Measurements from ENCODE around the gene DOCK6. TPM values are rescaled to one million over a fixed set of nuclear protein-coding genes. Genes with fewer than 3 reads are reported as not detected.
"Not testable (repeated sequence)": the region's sequence is repeated elsewhere in the genome, so short reads cannot be mapped to it uniquely, and the experiment has no call there.

DOCK6 gene
- total RNA-seq, 1 experiment from 2014 or later = 3.2 TPM

DNA sequence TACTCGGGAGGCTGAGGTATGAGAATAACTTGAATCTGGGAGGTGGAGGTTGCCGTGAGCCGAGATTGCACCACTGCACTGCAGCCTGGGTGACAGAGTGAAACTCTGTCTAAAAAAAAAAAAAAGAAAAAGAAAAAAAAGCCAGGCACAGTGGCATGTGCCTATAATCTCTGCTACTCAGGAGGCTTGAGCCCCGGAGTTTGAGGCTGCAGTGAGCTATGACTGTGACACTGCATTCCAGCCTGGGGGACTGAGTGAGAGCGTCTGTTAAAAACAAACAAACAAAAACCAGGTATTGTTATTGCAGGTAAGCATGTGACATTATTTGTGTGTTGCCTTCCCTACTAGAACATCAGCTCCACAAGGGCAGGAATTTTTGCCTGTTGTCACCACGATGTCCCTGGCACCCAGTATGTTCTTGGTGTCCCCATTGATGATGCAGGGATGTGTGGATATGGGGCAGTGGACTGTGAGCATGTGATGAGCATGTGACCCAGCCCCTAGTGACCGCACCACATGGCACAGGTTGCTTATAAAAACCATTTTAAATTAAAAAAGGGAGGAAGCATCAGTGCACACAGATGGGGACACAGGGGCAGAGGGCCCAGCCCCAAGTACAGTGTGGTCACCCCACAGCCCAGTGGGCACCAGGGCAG is 63.4 kb downstream of the DOCK6 start:
- DNase-seq (ENCODE audit: low read depth) = no peak

DNA sequence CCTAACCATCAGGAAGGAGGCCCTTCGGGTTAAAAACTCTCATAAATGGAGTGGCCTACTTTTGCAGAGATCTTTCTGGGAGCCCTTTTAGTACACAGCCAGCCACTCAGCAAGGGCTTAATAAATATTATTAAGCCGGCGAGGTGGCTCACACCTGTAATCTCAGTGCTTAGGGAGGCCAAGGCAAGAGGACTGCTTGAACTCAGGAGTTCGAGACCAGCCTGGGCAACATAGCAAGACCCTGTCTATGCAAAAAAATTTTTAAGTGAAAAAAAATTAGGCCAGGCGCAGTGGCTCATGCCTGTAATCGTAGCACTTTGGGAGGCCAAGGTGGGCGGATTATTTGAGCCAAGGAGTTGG is 64.2 kb downstream of the DOCK6 start:
- no peak for DNase-seq (ENCODE audit: low read depth)

DNA sequence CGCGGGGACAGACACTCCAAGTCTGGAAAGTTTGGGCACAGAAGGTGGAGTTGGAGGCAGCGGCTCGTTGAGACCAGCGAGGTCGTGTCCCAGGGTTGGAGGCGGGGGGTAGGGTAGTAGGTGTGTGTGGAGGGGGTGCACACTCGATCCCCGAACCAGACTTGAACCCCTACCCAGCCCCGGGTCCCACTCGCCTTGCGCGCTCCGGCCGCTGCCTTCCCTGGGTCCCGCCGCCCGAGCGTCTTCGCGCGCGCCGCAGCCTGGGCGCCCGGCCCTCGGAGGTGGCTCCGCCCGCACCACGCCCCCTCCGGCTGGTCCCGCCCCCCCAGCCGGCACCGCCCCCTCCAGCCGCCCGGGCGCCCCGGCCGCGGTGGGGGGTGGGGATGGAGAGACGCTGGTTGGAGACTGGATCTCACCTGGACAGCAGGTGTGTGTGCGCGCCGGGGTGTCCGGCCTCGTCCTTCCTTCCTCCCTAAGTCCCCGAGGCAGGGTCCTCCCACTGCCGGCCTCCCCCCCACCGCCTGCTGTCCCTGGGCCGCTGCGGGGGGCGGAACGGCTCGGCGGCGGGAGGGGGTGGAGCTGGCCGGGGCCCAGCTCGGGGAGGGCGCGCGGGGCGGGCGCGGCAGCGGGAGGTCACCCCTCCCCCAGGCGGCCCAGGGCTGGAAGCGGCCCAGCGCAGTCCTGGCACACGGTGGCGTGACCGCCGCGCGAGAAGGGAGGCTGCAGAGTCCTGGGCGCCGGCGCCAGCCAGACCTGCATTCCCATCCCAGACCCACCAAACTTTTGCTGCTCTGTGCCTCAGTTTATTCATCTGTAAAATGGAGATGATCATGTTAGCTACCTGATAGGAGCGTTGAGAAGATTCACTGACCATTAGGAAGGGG is 64.8 kb downstream of the DOCK6 start, which contains the start of gene KANK2:
Gene KANK2, minus strand, starts transcription at position 255 of the 884 bp plus-strand sequence. CDS start 3,034 bp downstream, outside the sequence.
- peak; percentile 80 for DNase-seq (ENCODE audit: low read depth)

DNA sequence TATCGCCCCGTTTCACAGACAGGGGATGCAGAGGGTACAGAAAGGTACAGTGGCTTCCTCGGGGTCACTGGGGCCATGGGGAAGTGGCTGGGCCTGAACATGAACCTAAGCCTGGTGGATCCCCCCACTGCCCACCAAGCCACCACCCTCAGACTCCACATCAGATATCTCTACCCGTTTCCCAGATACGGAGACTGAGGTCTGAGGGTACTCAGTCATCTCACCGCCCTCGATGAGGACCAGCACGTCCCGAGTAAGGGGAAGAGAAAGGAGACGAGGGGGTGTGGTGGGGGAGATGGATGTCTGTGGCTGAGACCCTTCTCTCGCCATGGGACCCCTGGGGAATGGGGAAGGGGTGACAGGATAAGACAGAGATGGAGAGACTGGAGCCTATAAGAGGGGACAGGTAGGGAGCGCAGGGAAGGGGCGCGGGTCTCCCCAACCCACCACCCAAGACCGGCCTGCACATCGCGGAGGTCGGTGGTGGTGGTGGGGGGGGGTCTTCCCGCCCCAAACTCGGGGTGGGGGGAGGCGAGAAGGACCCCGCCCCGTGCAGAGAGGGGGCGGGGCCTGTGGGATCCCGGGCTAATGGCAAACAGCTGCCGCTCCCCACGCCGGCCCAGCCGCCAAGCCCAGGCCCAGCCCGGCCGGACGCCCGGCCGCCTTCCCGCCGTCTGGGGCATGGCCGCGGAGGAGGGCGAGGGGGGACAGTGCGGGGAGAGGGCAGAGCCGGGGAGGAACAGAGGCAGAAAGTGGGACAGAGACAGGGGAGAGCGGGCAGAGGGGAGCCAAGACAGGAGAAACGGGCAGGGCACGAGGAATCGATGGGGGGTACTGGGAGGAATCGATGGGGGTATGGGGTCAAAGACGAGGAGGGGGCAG is 65.7 kb downstream of the DOCK6 start:
- peak; percentile 52 for DNase-seq (ENCODE audit: low read depth)

DNA sequence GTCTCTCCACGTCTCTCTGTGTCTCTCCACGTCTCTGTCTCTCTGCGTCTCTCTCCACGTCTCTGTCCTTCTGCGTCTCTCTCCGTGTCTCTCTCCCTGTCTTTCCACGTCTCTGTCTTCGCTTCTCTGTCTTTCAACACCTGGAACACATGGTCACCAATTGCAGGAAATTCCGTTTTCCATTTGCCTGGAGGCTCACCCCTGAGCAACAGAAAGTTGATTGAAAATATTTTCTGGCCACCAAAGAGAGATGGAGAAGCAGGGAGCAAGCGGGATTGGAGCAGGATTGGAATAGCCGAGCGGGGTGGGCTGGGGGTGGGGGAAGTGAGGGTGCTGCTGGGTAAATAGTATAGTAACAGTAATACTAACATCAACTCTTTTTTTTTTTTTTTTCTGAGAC is 66.6 kb downstream of the DOCK6 start:
- no peak for DNase-seq (ENCODE audit: low read depth)

DNA sequence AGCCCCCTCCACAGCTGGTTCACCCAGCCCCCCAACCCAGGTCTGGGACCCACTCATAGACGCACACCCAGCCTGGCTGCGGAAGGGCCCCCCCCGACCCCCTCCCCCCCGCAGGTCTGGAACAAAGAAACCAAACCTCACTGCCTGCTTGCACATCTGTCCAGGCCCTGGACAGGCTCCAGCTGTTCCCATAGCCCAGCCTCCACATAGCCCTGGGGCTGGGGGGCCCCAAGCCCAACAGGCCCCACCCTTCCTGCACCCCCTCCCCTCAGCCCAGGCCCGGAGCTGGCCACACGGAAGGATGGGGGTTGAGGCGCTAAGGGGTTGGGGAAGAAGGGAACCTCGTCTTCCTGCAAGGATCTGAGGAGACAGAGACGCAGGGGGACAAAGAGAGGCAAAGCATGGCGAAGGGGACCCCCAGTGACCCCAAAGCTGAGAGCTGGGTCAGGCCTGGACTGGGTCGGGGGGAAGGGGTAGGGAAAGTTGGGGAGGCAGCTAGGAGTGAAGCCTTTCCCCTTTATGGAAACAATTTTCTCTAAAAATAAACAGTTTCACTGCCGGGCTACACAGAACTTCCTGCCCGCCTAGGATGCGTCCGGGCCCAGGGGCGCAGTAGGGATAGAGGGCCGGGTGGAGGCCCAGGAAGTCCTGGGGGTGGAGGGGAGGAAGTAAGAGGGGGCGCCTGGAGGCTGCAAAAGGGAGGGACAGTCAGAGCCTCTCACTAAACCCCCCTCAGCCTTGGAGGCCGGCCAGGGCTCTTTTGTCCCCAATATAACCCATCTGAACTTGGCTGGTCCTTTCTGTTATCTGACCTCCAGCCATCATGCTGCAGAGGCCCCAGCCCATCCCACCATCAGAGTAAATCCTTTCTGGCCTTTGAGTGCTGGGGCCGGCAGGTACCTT is 67.4 kb downstream of the DOCK6 start:
- peak; percentile 61 for DNase-seq (ENCODE audit: low read depth)

DNA sequence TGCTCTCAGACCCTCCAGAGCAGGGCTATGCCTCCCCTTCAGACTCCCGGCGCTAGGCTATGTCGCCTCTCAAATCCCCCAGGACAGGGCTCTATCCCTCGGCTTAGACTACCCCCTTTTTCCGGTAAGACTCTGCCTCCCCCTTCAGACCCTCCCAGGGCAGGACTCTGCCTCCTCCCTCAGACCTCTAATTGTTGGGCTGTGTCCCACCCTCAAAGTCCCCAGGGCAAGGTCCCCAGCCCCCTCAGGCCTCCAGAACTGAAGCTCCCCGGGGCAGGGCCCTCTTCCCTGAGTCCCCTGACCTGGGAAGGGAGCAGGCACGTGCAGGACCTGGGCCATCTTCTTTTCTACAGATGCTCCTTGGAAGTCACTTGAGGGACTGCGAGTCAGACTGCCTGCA is 68.2 kb downstream of the DOCK6 start:
- DNase-seq (ENCODE audit: low read depth) = no peak

DNA sequence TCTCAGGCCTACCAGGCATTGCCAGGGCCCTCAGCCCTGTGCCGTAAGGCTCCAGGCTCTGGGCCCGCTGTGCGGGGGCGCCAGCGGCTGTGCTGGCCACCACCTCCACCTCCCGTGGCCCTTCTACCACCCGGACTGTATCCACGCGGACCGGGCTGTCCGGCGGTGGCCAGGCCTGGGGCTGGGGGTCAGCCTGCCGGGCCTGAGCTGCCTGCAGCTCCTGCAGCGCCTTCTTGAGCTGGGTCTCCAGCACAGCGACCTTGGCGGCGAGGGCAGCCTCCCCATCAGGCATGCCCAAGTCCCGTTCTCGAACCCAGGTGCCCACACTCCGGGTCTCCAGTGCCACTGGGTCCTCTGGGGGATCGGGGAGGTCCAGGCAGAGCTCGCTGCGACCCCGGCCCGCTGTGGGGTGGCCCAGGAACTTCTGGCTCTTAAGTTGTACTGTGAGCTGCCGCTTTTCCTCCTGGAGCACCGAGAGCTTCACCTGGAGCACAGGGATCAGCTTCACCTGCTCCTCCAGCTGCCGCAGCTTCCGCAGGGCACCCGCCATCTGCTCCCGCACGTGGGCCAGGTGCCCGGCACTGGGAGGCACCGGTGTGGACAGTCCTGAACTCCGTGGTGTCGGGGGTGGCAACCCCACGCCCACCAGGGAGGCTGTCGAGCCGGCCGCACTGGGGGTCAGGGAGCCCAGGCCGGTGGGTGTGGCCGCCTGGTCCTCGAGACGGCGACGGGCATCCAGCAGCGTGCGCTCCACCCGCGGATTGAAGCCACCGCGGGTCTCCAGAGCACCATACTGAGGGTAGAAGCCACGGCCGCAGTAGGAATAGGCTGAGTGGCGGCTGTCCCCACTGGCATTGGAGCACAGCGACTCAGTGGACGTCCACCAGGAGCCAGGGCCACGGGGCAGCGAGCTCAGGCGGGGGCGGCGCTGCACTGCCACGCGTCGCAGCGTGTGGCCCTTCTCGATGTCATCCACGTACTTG is 69.1 kb downstream of the DOCK6 start:
- no peak for DNase-seq (ENCODE audit: low read depth)

DNA sequence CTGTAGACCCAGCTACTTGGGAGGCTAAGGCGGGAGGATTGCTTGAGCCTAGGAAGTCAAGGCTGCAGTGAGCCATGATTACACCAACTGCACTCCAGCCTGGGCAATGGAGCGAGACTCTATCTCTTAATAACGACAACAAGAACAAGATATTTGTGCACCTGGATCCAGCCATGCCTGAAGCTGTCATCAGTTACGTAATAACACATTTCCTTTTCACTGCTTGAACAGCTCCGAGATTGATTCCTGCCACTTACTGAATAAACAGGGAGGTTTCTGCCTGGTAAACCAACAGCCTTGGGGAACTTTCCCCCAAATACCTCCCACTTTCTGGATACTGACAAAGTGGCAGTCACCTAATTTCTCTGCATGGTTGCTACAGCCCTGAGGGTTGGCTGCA is 70.4 kb downstream of the DOCK6 start:
- DNase-seq (ENCODE audit: low read depth) = no peak

DNA sequence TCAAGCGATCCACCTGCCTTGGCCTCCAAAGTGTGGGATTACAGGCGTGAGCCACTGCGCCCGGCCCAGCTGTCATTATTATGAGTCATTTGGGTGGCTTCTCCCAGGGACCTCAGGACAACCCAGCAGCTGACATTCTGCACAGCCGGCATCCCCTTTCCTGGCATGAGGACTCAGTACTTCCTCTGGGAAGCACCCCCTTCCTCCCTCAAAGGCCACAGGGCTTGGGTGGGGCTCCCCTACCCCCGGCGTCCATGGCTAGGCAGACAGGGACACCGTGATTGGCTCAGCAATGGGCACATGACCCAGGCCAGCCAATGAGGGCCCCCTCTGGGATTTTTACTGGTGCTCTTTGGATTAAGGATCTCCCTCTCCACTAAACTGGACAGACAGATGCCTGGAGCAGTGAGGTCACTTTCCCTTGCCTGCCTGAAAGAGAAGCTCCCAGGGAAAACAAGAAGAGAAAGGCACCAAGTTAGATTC is 71.0 kb downstream of the DOCK6 start:
- DNase-seq (ENCODE audit: low read depth) = peak; percentile 97

DNA sequence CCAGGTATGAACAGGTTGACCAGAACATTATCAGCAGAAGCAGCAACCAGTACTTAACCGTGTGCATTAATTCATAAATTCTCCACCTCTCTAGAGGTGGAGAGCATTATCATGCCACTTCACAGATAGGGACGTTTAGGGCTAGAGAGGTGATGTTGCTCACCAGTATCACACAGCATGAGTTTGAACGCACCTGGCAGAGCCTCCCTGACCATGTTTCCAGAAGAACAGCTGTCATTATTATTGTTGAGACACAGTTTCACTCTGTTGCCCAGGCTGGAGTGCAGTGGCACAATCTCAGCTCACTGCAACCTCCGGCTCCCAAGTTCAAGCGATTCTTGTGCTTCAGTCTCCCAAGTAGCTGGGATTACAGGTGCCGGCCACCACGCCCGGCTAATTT is 71.8 kb downstream of the DOCK6 start:
- DNase-seq (ENCODE audit: low read depth) = no peak

DNA sequence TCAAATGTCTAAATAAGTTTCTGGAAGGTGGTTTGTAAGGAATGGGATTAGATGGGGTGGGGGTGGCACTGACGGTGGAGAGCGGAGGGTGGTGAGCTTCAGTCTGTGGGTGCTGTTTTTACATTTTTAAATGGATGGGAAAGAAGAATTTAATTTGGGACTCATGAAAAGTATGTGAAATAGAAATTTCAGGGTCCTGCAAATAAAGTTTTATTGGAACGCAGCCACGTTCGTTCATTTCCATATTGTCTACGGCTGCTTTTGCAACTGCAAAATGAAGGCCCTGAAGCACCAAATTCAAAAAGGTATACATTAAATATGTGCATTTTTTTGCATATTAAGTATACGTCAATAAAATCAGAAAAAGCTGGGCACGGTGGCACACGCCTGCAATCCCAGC is 74.9 kb downstream of the DOCK6 start:
- DNase-seq (ENCODE audit: low read depth) = no peak

DNA sequence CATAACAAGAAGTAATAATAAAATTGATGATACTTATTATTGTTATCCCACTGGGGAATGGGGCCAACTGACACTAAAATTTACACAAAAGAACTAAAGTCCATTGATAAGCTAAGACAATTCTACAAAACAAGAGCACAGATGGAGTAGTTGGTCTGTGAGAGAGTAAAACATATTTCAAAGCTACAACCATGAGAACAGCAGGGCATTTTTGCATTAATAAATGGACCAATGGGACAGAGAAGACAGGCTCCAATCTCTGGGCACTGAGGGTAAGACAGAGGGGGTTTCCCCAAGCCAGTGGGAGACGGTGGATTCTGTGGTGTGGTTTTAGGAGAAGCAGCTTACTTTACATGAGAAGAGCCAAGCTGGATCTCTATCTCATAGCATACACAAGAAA is 79.3 kb downstream of the DOCK6 start:
- no peak for DNase-seq (ENCODE audit: low read depth)

DNA sequence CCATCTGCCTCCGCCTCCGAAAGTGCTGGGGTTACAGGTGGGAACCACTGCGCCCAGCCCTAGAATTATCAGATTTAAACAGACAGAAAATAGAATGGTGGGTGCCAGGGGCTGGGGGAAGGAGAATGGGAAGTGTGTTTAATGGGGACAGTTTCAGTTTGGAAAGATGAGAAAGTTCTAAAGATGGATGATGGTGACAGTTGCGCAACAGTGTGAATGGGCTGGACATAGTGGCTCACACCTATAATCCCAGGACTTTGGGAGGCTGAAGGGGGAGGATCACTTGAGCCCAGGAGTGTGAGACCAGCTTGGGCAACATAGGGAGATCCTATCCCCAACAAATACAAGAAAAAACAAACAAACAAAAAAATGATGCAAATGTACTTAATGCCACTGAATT is 80.8 kb downstream of the DOCK6 start:
- no peak for DNase-seq (ENCODE audit: low read depth)

DNA sequence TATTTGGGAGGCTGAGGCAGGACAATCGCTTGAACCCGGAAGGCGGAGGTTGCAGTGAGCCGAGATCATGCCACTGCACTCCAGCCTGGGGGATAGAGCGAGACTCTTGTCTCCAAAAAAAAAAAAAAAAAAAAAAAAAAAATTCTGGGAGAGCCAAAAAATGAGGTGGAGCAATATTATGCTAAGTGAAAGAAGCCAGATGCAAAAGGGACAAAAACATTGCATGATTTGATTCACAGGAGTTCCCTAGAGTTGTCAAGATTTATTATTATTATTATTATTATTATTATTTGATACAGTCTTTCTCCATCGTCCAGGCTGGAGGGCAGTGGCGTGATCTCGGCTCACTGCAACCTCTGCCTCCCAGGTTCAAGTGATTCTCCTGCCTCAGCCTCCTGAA is 81.3 kb downstream of the DOCK6 start:
- not testable (repeated sequence) for DNase-seq (ENCODE audit: low read depth)

DNA sequence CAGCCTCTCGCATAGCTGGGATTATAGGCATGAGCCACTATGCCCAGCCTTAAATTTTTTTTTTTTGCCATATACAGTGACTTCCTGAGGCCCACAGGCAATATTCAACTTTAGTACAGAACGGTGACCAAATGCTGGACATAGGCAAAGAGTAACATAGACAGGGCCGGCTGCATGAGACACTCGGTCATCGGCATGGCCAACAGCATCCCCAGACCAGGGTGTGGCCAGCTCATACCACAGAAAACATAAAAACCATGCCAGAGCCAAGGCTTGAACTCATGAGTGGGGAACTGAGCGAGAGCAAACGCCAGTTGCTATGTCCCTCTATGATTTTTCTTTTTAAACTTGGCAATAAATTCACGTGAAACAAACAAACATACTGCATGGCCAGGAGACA is 82.0 kb downstream of the DOCK6 start:
- peak; percentile 54 for DNase-seq (ENCODE audit: low read depth)

DNA sequence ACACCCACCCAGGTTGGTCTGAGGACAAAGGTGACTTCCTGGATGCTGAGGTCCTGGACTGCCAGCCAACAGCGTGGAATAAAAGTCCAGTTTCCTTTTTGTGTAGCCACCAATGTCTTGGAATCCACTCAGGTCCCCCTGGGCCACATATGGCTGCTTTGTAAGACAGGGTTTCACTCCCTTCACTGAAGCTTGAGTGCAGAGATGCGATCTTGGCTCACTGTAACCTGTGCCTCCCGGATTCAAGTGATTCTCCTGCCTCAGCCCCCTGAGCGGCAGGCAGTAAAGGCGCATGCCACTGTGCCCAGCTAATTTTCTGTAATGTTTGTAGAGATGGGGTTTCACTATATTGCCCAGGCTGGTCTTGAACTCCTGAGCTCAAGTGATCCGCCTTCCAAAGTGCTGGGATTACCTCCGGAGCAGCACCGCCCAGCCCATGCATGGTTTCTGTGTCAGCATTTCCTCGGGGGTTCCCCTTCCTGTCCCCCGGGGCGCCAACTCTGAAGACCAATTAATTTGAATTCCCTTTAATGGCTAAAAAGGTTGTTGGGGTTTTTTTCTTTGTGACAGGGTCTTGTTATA is 82.5 kb downstream of the DOCK6 start:
- DNase-seq (ENCODE audit: low read depth) = no peak

DNA sequence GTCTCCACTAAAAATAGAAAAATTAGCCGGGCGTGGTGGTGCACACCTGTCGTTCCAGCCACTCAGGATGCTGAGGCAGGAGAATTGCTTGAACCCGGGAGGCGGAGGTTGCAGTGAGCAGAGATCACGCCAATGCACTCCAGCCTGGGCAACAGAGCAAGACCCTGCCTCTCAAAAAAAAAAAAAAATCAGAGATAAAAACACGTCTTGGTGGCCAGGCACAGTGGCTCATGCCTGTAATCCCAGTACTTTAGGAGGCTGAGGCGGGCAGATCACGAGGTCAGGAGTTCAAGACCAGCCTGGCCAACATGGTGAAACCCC is 83.2 kb downstream of the DOCK6 start:
- DNase-seq (ENCODE audit: low read depth) = not testable (repeated sequence)

DNA sequence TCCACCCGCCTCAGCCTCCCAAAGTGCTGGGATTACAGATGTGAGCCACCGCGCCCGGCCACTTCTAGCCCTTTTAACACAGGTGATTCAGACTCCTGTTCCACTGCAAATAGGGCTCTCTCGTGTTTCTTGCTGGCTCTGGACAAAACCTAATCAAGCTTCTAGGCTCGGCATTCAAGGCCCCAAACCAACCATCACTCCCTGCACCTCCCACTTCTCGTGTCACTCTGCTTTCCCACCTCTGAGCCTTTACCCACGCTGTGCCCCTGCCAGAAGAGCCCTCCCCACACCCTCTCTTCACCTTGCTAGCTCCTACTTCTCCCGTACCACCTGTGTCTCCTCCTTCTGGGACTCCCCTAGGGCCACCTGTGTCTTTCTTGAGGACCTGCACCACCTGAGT is 84.7 kb downstream of the DOCK6 start:
- no peak for DNase-seq (ENCODE audit: low read depth)

Measured in RPMI7951 (cell line).